ENCODE measurements around the gene CTAG1B.
"Not testable (repeated sequence)": the region's sequence is repeated elsewhere in the genome, so short reads cannot be mapped to it uniquely, and the experiment has no call there.

DNA sequence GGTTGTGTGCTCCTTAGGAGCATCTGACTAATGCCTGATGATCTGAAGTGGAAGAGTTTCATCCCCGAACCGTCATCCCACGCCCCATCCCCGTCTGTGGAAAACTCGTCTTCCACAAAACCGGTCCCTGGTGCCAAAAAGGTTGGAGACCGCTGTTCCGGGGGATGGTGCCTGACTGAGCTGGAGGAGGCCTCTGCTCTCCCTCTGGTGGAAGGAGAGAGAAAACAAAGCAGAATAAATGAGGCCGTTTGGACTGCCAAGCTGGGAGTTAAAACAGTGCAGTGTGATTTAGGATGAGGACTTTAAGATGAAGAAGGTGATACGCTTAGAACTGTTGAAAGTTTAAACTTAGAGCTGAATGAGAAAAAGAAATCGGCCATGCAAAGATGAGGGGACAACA, 14.6 kb upstream of the CTAG1B start:
- TF ChIP-seq GLIS3 (CRISPR knock-in tag; IDR thresholded peaks at IDR 0.05); SNAI2 (CRISPR knock-in tag; IDR thresholded peaks at IDR 0.05); ESRRG (CRISPR knock-in tag; IDR thresholded peaks at IDR 0.05); ZFP3 (CRISPR knock-in tag; IDR thresholded peaks at IDR 0.05); CREB5 (CRISPR knock-in tag; IDR thresholded peaks at IDR 0.05; ENCODE audit: low read depth); ZNF8 (CRISPR knock-in tag; IDR thresholded peaks at IDR 0.05); ZFP30 (CRISPR knock-in tag; IDR thresholded peaks at IDR 0.05); ARNTL (CRISPR knock-in tag; IDR thresholded peaks at IDR 0.05; ENCODE audit: borderline replicate concordance, low read depth); ISL1 (CRISPR knock-in tag; IDR thresholded peaks at IDR 0.05): not testable (repeated sequence)
